ELF-1 (cell line): ENCODE measurements around the gene ZNF423.

Experiments
- DNase-seq: peaks from one replicate; pipeline ENCODE4 v3.0.0-alpha.2; 2016; ENCODE audit warnings: low read depth, low spot score

The ZNF423 gene

GRCh38 chr16:49462989-49463371, 392.9 kb downstream of the ZNF423 start:
- DNase-seq, result no peak

GRCh38 chr16:49462362-49462988, 393.4 kb downstream of the ZNF423 start:
- DNase-seq, result no peak

- DNase-seq, result no peak
Measured at GRCh38 chr16:49461517-49461951, 394.4 kb downstream of the ZNF423 start.

GRCh38 chr16:49460786-49461470, 395.0 kb downstream of the ZNF423 start:
- no peak for DNase-seq

GRCh38 chr16:49459953-49460735, 395.8 kb downstream of the ZNF423 start:
- no peak for DNase-seq

GRCh38 chr16:49458656-49459445, 397.1 kb downstream of the ZNF423 start:
- no peak for DNase-seq

GRCh38 chr16:49458243-49458642, 397.7 kb downstream of the ZNF423 start:
- no peak for DNase-seq

GRCh38 chr16:49457196-49457595, 398.7 kb downstream of the ZNF423 start:
- no peak for DNase-seq

- no peak for DNase-seq
Measured at GRCh38 chr16:49456763-49457162, 399.1 kb downstream of the ZNF423 start.

GRCh38 chr16:49455991-49456745, 399.7 kb downstream of the ZNF423 start:
- DNase-seq, result no peak

GRCh38 chr16:49455181-49455990, 400.5 kb downstream of the ZNF423 start:
- DNase-seq, result no peak

GRCh38 chr16:49454426-49455180, 401.3 kb downstream of the ZNF423 start:
- no peak for DNase-seq

- no peak for DNase-seq
Measured at GRCh38 chr16:49453983-49454382, 401.9 kb downstream of the ZNF423 start.

GRCh38 chr16:49453021-49453420, 402.9 kb downstream of the ZNF423 start:
- DNase-seq, result no peak

GRCh38 chr16:49452578-49452977, 403.3 kb downstream of the ZNF423 start:
- peak; percentile 29 for DNase-seq

GRCh38 chr16:49452108-49452507, 403.8 kb downstream of the ZNF423 start:
- DNase-seq, result no peak

- DNase-seq, result no peak
Measured at GRCh38 chr16:49446805-49447204, 409.1 kb downstream of the ZNF423 start.

GRCh38 chr16:49443576-49443975, 412.3 kb downstream of the ZNF423 start:
- DNase-seq, result no peak

- no peak for DNase-seq
Measured at GRCh38 chr16:49442805-49443204, 413.1 kb downstream of the ZNF423 start.
